GM23338 (cell line): Measurements from ENCODE around the gene LRCH2. TPM values are rescaled to one million over a fixed set of nuclear protein-coding genes. Genes with fewer than 3 reads are reported as not detected.

ENCODE experiments used
- ATAC-seq: fragments of 200-7000 bp; cut with Tn5 transposase; 3 replicates; pipeline ENCODE4 v1.9.1; 2020
- DNase-seq: peaks from one replicate; pipeline ENCODE4 v3.0.0-alpha.2; 2015; ENCODE audit warnings: low spot score
- H2AFZ ChIP-seq: fragments of 200-600 bp; sonication (generic); 2 replicates; pipeline ENCODE4 v1.8.0; 2016; ENCODE audit warnings: antibody characterized with exemption, mild to moderate bottlenecking, moderate library complexity
- H3F3A ChIP-seq: fragments of 200-600 bp; sonication (generic); replicated peaks from 2 replicates; pipeline ENCODE4 v1.8.0; 2017; ENCODE audit warnings: antibody characterized with exemption, mixed run types, low read depth
- H3K27ac ChIP-seq: fragments of 200-600 bp; sonication (generic); 2 replicates; pipeline ENCODE4 v1.6.1; 2016; ENCODE audit warnings: low read depth
- H3K27me3 ChIP-seq: fragments of 200-600 bp; sonication (generic); 2 replicates; pipeline ENCODE4 v1.8.0; 2016; ENCODE audit warnings: mild to moderate bottlenecking, mixed run types, moderate library complexity; ENCODE audit not compliant: insufficient read depth
- H3K36me3 ChIP-seq: fragments of 200-600 bp; sonication (generic); 2 replicates; pipeline ENCODE4 v1.8.0; 2016; ENCODE audit warnings: mild to moderate bottlenecking; ENCODE audit not compliant: insufficient read depth
- H3K4me1 ChIP-seq: fragments of 200-600 bp; sonication (generic); 2 replicates; pipeline ENCODE4 v1.8.0; 2016; ENCODE audit warnings: mild to moderate bottlenecking, moderate library complexity; ENCODE audit not compliant: insufficient read depth
- H3K4me2 ChIP-seq: fragments of 200-600 bp; sonication (generic); 2 replicates; pipeline ENCODE4 v1.7.1; 2017; ENCODE audit warnings: mixed run types
- H3K4me3 ChIP-seq: fragments of 200-600 bp; sonication (generic); 2 replicates; pipeline ENCODE4 v1.6.1; 2016; ENCODE audit warnings: mixed run types
- H3K79me2 ChIP-seq: fragments of 200-600 bp; sonication (generic); replicated peaks from 2 replicates; pipeline ENCODE4 v1.8.0; 2017; ENCODE audit warnings: mild to moderate bottlenecking; ENCODE audit not compliant: insufficient read depth
- H3K9me2 ChIP-seq: fragments of 200-600 bp; sonication (generic); 2 replicates; pipeline ENCODE4 v1.8.0; 2017; ENCODE audit not compliant: insufficient read depth
- H4K20me1 ChIP-seq: fragments of 200-600 bp; sonication (generic); replicated peaks from 2 replicates; pipeline ENCODE4 v1.8.0; 2017; ENCODE audit warnings: mild to moderate bottlenecking; ENCODE audit not compliant: insufficient read depth
- H3K27ac Mint-ChIP-seq: 2 replicates; pipeline ENCODE4 v1.8.0; 2020; ENCODE audit warnings: inconsistent platforms, mild to moderate bottlenecking, moderate library complexity, mixed read lengths
- H3K27me3 Mint-ChIP-seq: 3 replicates; pipeline ENCODE4 v1.8.0; 2022; ENCODE audit warnings: low read depth, mild to moderate bottlenecking, moderate library complexity, mixed read lengths, inconsistent platforms; ENCODE audit not compliant: insufficient read depth, poor library complexity
- H3K36me3 Mint-ChIP-seq: 3 replicates; pipeline ENCODE4 v1.8.0; 2021; ENCODE audit warnings: low read depth, mild to moderate bottlenecking, inconsistent platforms, moderate library complexity, mixed read lengths
- H3K4me1 Mint-ChIP-seq: 3 replicates; pipeline ENCODE4 v1.8.0; 2020; ENCODE audit warnings: mild to moderate bottlenecking, inconsistent platforms, mixed read lengths
- H3K4me3 Mint-ChIP-seq: 3 replicates; pipeline ENCODE4 v1.8.0; 2021; ENCODE audit warnings: moderate library complexity, mild to moderate bottlenecking, inconsistent platforms, mixed read lengths
- H3K9me3 Mint-ChIP-seq: 3 replicates; pipeline ENCODE4 v1.8.0; 2020; ENCODE audit warnings: moderate library complexity, mild to moderate bottlenecking, inconsistent platforms, mixed read lengths
- CREB1 ChIP-seq: fragments of 250-450 bp; sonication (Bioruptor Pico); IDR thresholded peaks from 2 replicates; pipeline ENCODE4 v1.5.0; 2020; ENCODE audit warnings: low read depth, mild to moderate bottlenecking, moderate library complexity
- CTCF ChIP-seq, 2 experiments: fragments of 200-600 bp in 1 of 2; sonication (generic) in 1 of 2; conservative IDR thresholded peaks; 2 replicates each; pipeline versions ENCODE4 v1.5.1 to v1.6.1; 2016 to 2017; ENCODE audit warnings: antibody characterized with exemption in 2 of 2, low read depth in 2 of 2, mild to moderate bottlenecking in 2 of 2, moderate library complexity in 1 of 2
- ETS1 ChIP-seq: IDR thresholded peaks from 2 replicates; pipeline ENCODE4 v1.6.1; 2016; ENCODE audit warnings: antibody characterized with exemption
- EZH2 ChIP-seq: fragments of 200-600 bp; sonication (generic); IDR thresholded peaks from one replicate; pipeline ENCODE4 v1.8.0; 2017; ENCODE audit warnings: antibody characterized with exemption, mild to moderate bottlenecking, low read depth; ENCODE audit not compliant: unreplicated experiment
- EZH2phosphoT487 ChIP-seq: fragments of 200-600 bp; sonication (generic); IDR thresholded peaks from one replicate; pipeline ENCODE4 v1.8.1; 2018; ENCODE audit warnings: antibody characterized with exemption; ENCODE audit not compliant: unreplicated experiment
- JUNB ChIP-seq: IDR thresholded peaks from one replicate; pipeline ENCODE4 v1.6.1; 2016; ENCODE audit warnings: antibody characterized with exemption; ENCODE audit not compliant: unreplicated experiment
- NANOG ChIP-seq: IDR thresholded peaks from 2 replicates; pipeline ENCODE4 v1.6.1; 2016; ENCODE audit warnings: antibody characterized with exemption, borderline replicate concordance
- POLR2AphosphoS5 ChIP-seq: IDR thresholded peaks from 2 replicates; pipeline ENCODE4 v1.6.1; 2016; ENCODE audit warnings: antibody characterized with exemption, low read depth
- REST ChIP-seq: IDR thresholded peaks from one replicate; pipeline ENCODE4 v1.6.1; 2018; ENCODE audit warnings: antibody characterized with exemption; ENCODE audit not compliant: unreplicated experiment
- STAT1 ChIP-seq: IDR thresholded peaks from one replicate; pipeline ENCODE4 v1.6.1; 2016; ENCODE audit warnings: antibody characterized with exemption; ENCODE audit not compliant: unreplicated experiment
- ZNF114 ChIP-seq: fragments of 250-450 bp; sonication (Bioruptor Pico); IDR thresholded peaks from 2 replicates; pipeline ENCODE4 v1.5.0; 2020; ENCODE audit warnings: mild to moderate bottlenecking, moderate library complexity
- ZNF331 ChIP-seq: fragments of 250-450 bp; sonication (Bioruptor Pico); IDR thresholded peaks from 2 replicates; pipeline ENCODE4 v1.5.0; 2020; ENCODE audit warnings: low read depth, mild to moderate bottlenecking, moderate library complexity
- ZNF462 ChIP-seq: fragments of 250-450 bp; sonication (Bioruptor Pico); IDR thresholded peaks from 2 replicates; pipeline ENCODE4 v1.5.0; 2020; ENCODE audit warnings: mild to moderate bottlenecking, moderate library complexity
- polyA plus RNA-seq: library from polyadenylated mRNA; unstranded; fragments of >200 nt; fragmentation: Nextera tagmentation; extraction: Ambion mirVana; gene quantifications from 2 replicates; pipeline ENCODE4 v1.2.1, GENCODE V29; 2016
- total RNA-seq: library from RNA; depleted of rRNA; stranded (reverse); fragments of >200 nt; shearing (Covaris generic); gene quantifications from 2 replicates; pipeline ENCODE4 v1.2.3, GENCODE V29; 2014

LRCH2 gene
- total and polyA plus RNA-seq, 2 experiments from 2014 or later: 2.5 to 8.6 TPM

- no peak overlapping the region for H3K27ac Mint-ChIP-seq
- Histone ChIP-seq H3K9me2 (no peaks in the 10 kb centered on the region), H3K79me2 (no peaks in the 10 kb centered on the region), H3F3A (no peaks in the 10 kb centered on the region), H2AFZ (no peak overlapping the region), H3K4me2 (no peak overlapping the region), H4K20me1 (no peaks in the 10 kb centered on the region), H3K4me1 (no peaks in the 10 kb centered on the region), H3K27ac (no peak overlapping the region), H3K36me3 (no peaks in the 10 kb centered on the region), H3K4me3 (no peak overlapping the region), H3K27me3 (no peaks in the 10 kb centered on the region)
- peaks cover 15% of the 10 kb centered on the region for H3K4me1 Mint-ChIP-seq
- DNase-seq (no peak), ATAC-seq (no peak)
- no peak overlapping the region for H3K4me3 Mint-ChIP-seq
- H3K27me3 Mint-ChIP-seq: no peaks in the 10 kb centered on the region
- no peaks in the 10 kb centered on the region for H3K36me3 Mint-ChIP-seq
- H3K9me3 Mint-ChIP-seq: no peaks in the 10 kb centered on the region; the same call in 2 of the 3 replicates
- no peak for TF ChIP-seq POLR2AphosphoS5
- TF ChIP-seq CTCF (conservative IDR thresholded peaks at IDR 0.05; ENCODE audit: low read depth in 2 of 2): no peak
- no peak for TF ChIP-seq ETS1
- TF ChIP-seq ZNF462 (CRISPR knock-in tag): no peak
- TF ChIP-seq ZNF331: no peak
- TF ChIP-seq CREB1 (CRISPR knock-in tag): no peak
- no peak for TF ChIP-seq EZH2phosphoT487
- no peak for TF ChIP-seq EZH2
- TF ChIP-seq JUNB: no peak
- TF ChIP-seq STAT1: no peak
- TF ChIP-seq ZNF114: no peak
- TF ChIP-seq REST: no peak
- TF ChIP-seq NANOG: no peak
Measured at GRCh38 chrX:115177932-115178331, 56.0 kb downstream of the LRCH2 start.
